Measurements from ENCODE around the gene GRM7. TPM values are rescaled to one million over a fixed set of nuclear protein-coding genes. Genes with fewer than 3 reads are reported as not detected.

GRM7 gene
- total and polyA plus RNA-seq, 4 donors = 0.08 to 0.33 TPM; not detected in 2

GRCh38 chr3:7263347-7264195 is 402.7 kb downstream of the GRM7 start:
- Histone ChIP-seq H3K4me3 (ENCODE audit: low read depth in 1 of 3, low read length in 3 of 3) (no peak overlapping the region), H3K9ac (ENCODE audit: low read depth in 1 of 2, low read length in 2 of 2) (no peak overlapping the region), H3K36me3 (ENCODE audit: control insufficient read depth in 4 of 4, insufficient read depth in 3 of 4, low read depth in 1 of 4, low read length in 3 of 4) (no peaks in the 10 kb centered on the region), H3K27me3 (ENCODE audit: control insufficient read depth in 4 of 4, insufficient read depth in 4 of 4, low read length in 3 of 4) (no peaks in the 10 kb centered on the region), H3K4me1 (ENCODE audit: control insufficient read depth in 4 of 4, insufficient read depth in 4 of 4, low read length in 3 of 4) (no peaks in the 10 kb centered on the region), H3K9me3 (ENCODE audit: control insufficient read depth in 4 of 4, low read length in 3 of 4) (no peaks in the 10 kb centered on the region), H3K27ac (ENCODE audit: low read depth in 1 of 2, low read length in 2 of 2) (no peak overlapping the region)
- 88% methylated on average over 13 of the region's 13 CpGs for WGBS
- TF ChIP-seq HNF4A (conservative IDR thresholded peaks at IDR 0.05) (no peak), RXRA (IDR thresholded peaks at IDR 0.05) (no peak), ATF3 (IDR thresholded peaks at IDR 0.05) (no peak), RAD21 (IDR thresholded peaks at IDR 0.05) (no peak), SP1 (IDR thresholded peaks at IDR 0.05) (no peak), JUND (IDR thresholded peaks at IDR 0.05) (no peak), HNF4G (IDR thresholded peaks at IDR 0.05) (no peak), TAF1 (conservative IDR thresholded peaks at IDR 0.05) (no peak), EGR1 (IDR thresholded peaks at IDR 0.05; ENCODE audit: low read depth in 2 of 2) (no peak), ZBTB33 (IDR thresholded peaks at IDR 0.05) (no peak), NR2F2 (IDR thresholded peaks at IDR 0.05) (no peak)
- no peak for DNase-seq (ENCODE audit: low spot score)

GRCh38 chr3:7264196-7264526 is 403.2 kb downstream of the GRM7 start:
- 93% methylated on average over 4 of the region's 4 CpGs for WGBS
- no peak for DNase-seq (ENCODE audit: low spot score)
- no peak overlapping the region for H3K27ac ChIP-seq (ENCODE audit: low read depth in 1 of 2, low read length in 2 of 2)
- H3K4me3 ChIP-seq (ENCODE audit: low read depth in 1 of 3, low read length in 3 of 3) = no peak overlapping the region
- H3K36me3 ChIP-seq (ENCODE audit: control insufficient read depth in 4 of 4, insufficient read depth in 3 of 4, low read depth in 1 of 4, low read length in 3 of 4) = no peaks in the 10 kb centered on the region
- no peak overlapping the region for H3K9ac ChIP-seq (ENCODE audit: low read depth in 1 of 2, low read length in 2 of 2)
- H3K9me3 ChIP-seq (ENCODE audit: control insufficient read depth in 4 of 4, low read length in 3 of 4) = no peaks in the 10 kb centered on the region
- no peaks in the 10 kb centered on the region for H3K4me1 ChIP-seq (ENCODE audit: control insufficient read depth in 4 of 4, insufficient read depth in 4 of 4, low read length in 3 of 4)
- no peak for TF ChIP-seq HNF4G (IDR thresholded peaks at IDR 0.05)
- TF ChIP-seq EGR1 (IDR thresholded peaks at IDR 0.05; ENCODE audit: low read depth in 2 of 2) = no peak
- TF ChIP-seq TAF1 (conservative IDR thresholded peaks at IDR 0.05) = no peak
- no peak for TF ChIP-seq YY1 (IDR thresholded peaks at IDR 0.05)
- no peak for TF ChIP-seq FOXA2 (IDR thresholded peaks at IDR 0.05)
- no peak for TF ChIP-seq CTCF (IDR thresholded peaks at IDR 0.05; ENCODE audit: low read depth, low read length, missing input control)
- no peak for TF ChIP-seq NR2F2 (IDR thresholded peaks at IDR 0.05)
- TF ChIP-seq SP1 (IDR thresholded peaks at IDR 0.05) = no peak
- no peak for TF ChIP-seq ATF3 (IDR thresholded peaks at IDR 0.05)
- TF ChIP-seq FOXA1 (IDR thresholded peaks at IDR 0.05) = no peak
- no peak for TF ChIP-seq MAX (IDR thresholded peaks at IDR 0.05)
- TF ChIP-seq REST (IDR thresholded peaks at IDR 0.05) = no peak
- TF ChIP-seq JUND (IDR thresholded peaks at IDR 0.05) = no peak
- no peak for TF ChIP-seq ZBTB33 (IDR thresholded peaks at IDR 0.05)
- TF ChIP-seq RAD21 (IDR thresholded peaks at IDR 0.05) = no peak
- no peak for TF ChIP-seq GABPA (IDR thresholded peaks at IDR 0.05 in 1 of 2, conservative IDR thresholded peaks at IDR 0.05 in 1 of 2)
- TF ChIP-seq RXRA (IDR thresholded peaks at IDR 0.05) = no peak
- H3K27me3 ChIP-seq (ENCODE audit: control insufficient read depth in 4 of 4, insufficient read depth in 4 of 4, low read length in 3 of 4) = no peaks in the 10 kb centered on the region

Measured in liver (tissue), 9 donors.